HFFc6 (cell line): Measurements from ENCODE around the gene ERP44. TPM values are rescaled to one million over a fixed set of nuclear protein-coding genes. Genes with fewer than 3 reads are reported as not detected.

Source experiments
- DNase-seq: peaks from one replicate; pipeline ENCODE4 v3.0.0-alpha.2; 2018
- H3K27ac Mint-ChIP-seq: 2 replicates; pipeline ENCODE4 v1.8.0; 2020; ENCODE audit warnings: mild to moderate bottlenecking, mixed read lengths
- H3K27me3 Mint-ChIP-seq: 2 replicates; pipeline ENCODE4 v1.8.0; 2021; ENCODE audit warnings: mild to moderate bottlenecking, moderate library complexity, mixed read lengths; ENCODE audit not compliant: insufficient read depth
- H3K36me3 Mint-ChIP-seq: 2 replicates; pipeline ENCODE4 v1.8.0; 2021; ENCODE audit warnings: low read depth, mixed read lengths
- H3K4me1 Mint-ChIP-seq: 2 replicates; pipeline ENCODE4 v1.8.0; 2020; ENCODE audit warnings: low read depth, mixed read lengths
- H3K4me3 Mint-ChIP-seq: 2 replicates; pipeline ENCODE4 v1.8.0; 2020; ENCODE audit warnings: mild to moderate bottlenecking, moderate library complexity, mixed read lengths
- H3K9me3 Mint-ChIP-seq: 2 replicates; pipeline ENCODE4 v1.8.0; 2020; ENCODE audit warnings: mild to moderate bottlenecking, mixed read lengths
- CTCF ChIP-seq: fragments of 200-600 bp; sonication (generic); IDR thresholded peaks from 2 replicates; pipeline ENCODE4 v1.5.0; 2021; ENCODE audit warnings: antibody characterized with exemption, mild to moderate bottlenecking
- total RNA-seq, 6 experiments: library from RNA; stranded (reverse); fragmentation: NEBNext Ultra II Directional; extraction: Animal tissue kit (Norgen Biotek cat#: 25700); gene quantifications; 2 replicates in 1 of 6; 3 replicates in 5 of 6; pipeline ENCODE4 v1.2.3, GENCODE V29; 2021

The ERP44 gene
- total RNA-seq, 6 experiments from 2014 or later, result 22.7 to 30.5 (median 27.0) TPM

GRCh38 chr9:100125236-100125635 is 26.4 kb upstream of the ERP44 start:
- no peaks in the 10 kb centered on the region for H3K27me3 Mint-ChIP-seq
- TF ChIP-seq CTCF, result no peak
- peaks cover 37% of the 10 kb centered on the region for H3K4me1 Mint-ChIP-seq
- no peaks in the 10 kb centered on the region for H3K9me3 Mint-ChIP-seq
- 0 out of 2 replicates have a peak, but pooled peaks cover 6% of the 10 kb centered on the region for H3K36me3 Mint-ChIP-seq
- DNase-seq, result no peak
- no peak overlapping the region for H3K27ac Mint-ChIP-seq
- no peak overlapping the region for H3K4me3 Mint-ChIP-seq

- DNase-seq, result no peak
- no peak for TF ChIP-seq CTCF
- H3K27me3 Mint-ChIP-seq, result no peaks in the 10 kb centered on the region; the same call in 1 of the 2 replicates
- no peak overlapping the region for H3K4me3 Mint-ChIP-seq
- peaks cover 10% of the 10 kb centered on the region; the same call in 1 of the 2 replicates for H3K36me3 Mint-ChIP-seq
- no peak overlapping the region for H3K27ac Mint-ChIP-seq
- peaks cover 6% of the 10 kb centered on the region; the same call in 1 of the 2 replicates for H3K4me1 Mint-ChIP-seq
- H3K9me3 Mint-ChIP-seq, result no peaks in the 10 kb centered on the region
These were observed 21.5 kb upstream of the ERP44 start for GRCh38 chr9:100120286-100120685.

- Mint-ChIP-seq H3K9me3 (no peaks in the 10 kb centered on the region), H3K27me3 (no peaks in the 10 kb centered on the region; the same call in 1 of the 2 replicates), H3K4me1 (peaks cover 13% of the 10 kb centered on the region), H3K36me3 (peaks cover 22% of the 10 kb centered on the region), H3K27ac (no peak overlapping the region), H3K4me3 (no peak overlapping the region)
- no peak for TF ChIP-seq CTCF
- no peak for DNase-seq
These were observed 18.5 kb upstream of the ERP44 start for GRCh38 chr9:100117316-100117715.

GRCh38 chr9:100112677-100113336 is 14.0 kb upstream of the ERP44 start:
- H3K4me1 Mint-ChIP-seq, result peaks cover 29% of the 10 kb centered on the region
- no peaks in the 10 kb centered on the region for H3K9me3 Mint-ChIP-seq
- no peak for TF ChIP-seq CTCF
- no peaks in the 10 kb centered on the region for H3K27me3 Mint-ChIP-seq
- H3K27ac Mint-ChIP-seq, result no peak overlapping the region
- peaks cover 15% of the 10 kb centered on the region for H3K36me3 Mint-ChIP-seq
- no peak overlapping the region for H3K4me3 Mint-ChIP-seq
- DNase-seq, result no peak

GRCh38 chr9:100111235-100111634 is 12.4 kb upstream of the ERP44 start:
- peak overlapping the region; percentile 69 for H3K4me3 Mint-ChIP-seq
- peaks cover 29% of the 10 kb centered on the region for H3K4me1 Mint-ChIP-seq
- H3K9me3 Mint-ChIP-seq, result no peaks in the 10 kb centered on the region
- no peaks in the 10 kb centered on the region for H3K27me3 Mint-ChIP-seq
- TF ChIP-seq CTCF, result no peak
- peak overlapping the region; percentile 52 for H3K27ac Mint-ChIP-seq
- DNase-seq, result peak; percentile 99
- H3K36me3 Mint-ChIP-seq, result peaks cover 15% of the 10 kb centered on the region
